AG04449 (cell line): Measurements from ENCODE around the gene CDKL5.

Experiments used
- CTCF ChIA-PET: fragments of 350-600 bp; formaldehyde crosslinking; extraction: SDS; loops from one replicate; lab custom pipeline; 2021; ENCODE audit warnings: antibody characterized with exemption; lab: Yijun Ruan, JAX
- POLR2A ChIA-PET: fragments of 400-600, 350-600 bp; formaldehyde crosslinking; extraction: SDS; loops from one replicate; lab custom pipeline; 2020; ENCODE audit warnings: antibody characterized with exemption, inconsistent platforms; lab: Yijun Ruan, JAX
- DNase-seq: peaks from one replicate; pipeline ENCODE4 v3.0.0-alpha.2; 2010; ENCODE audit warnings: low read depth, low spot score
- H3K4me3 ChIP-seq: 2 replicates; pipeline ENCODE4 v1.5.1; 2011; ENCODE audit warnings: low read depth, mild to moderate bottlenecking, control low read depth, low read length
- TF ChIP-seq, protein P1 (sequence below): IDR thresholded peaks from one replicate; pipeline ENCODE4 v1.5.1; 2011; ENCODE audit warnings: mild to moderate bottlenecking, moderate library complexity, low read length, control low read depth, inconsistent platforms; ENCODE audit not compliant: insufficient read depth; ENCODE audit errors: missing control alignments

CDKL5 gene

GRCh38 chrX:18425199-18426003 lies at the start of gene CDKL5:
Gene CDKL5 (plus strand): TSS chrX:18425608. CDS start chrX:18507097, 81,489 bp downstream.
- ChIA-PET CTCF (no interaction called here), POLR2A (no interaction called here)
- TF ChIP-seq, protein P1, sequence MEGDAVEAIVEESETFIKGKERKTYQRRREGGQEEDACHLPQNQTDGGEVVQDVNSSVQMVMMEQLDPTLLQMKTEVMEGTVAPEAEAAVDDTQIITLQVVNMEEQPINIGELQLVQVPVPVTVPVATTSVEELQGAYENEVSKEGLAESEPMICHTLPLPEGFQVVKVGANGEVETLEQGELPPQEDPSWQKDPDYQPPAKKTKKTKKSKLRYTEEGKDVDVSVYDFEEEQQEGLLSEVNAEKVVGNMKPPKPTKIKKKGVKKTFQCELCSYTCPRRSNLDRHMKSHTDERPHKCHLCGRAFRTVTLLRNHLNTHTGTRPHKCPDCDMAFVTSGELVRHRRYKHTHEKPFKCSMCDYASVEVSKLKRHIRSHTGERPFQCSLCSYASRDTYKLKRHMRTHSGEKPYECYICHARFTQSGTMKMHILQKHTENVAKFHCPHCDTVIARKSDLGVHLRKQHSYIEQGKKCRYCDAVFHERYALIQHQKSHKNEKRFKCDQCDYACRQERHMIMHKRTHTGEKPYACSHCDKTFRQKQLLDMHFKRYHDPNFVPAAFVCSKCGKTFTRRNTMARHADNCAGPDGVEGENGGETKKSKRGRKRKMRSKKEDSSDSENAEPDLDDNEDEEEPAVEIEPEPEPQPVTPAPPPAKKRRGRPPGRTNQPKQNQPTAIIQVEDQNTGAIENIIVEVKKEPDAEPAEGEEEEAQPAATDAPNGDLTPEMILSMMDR = no peak
- DNase-seq = peak; percentile 75
- H3K4me3 ChIP-seq = peak within 1 kb of the TSS; percentile 67

DNA sequence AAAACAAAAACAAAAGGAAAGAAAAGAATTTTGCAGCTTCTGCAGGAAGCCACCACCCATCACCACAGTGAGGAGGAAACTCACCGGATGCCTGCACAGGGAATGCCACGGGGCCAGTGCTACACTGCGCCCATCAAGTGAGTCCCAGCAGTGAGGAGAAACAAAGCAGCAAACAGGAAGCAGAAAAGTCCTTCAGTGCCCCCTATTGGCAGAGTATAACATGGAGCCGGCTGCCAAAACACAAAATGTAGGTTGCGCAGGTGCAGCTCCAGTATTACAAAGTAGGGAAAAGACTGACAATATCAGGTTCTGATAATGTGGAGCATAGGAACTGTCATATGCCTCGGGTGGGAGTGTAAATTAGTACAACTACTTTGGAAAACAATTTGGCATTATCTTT lies 47.6 kb upstream of the CDKL5 start:
- no peak for DNase-seq

DNA sequence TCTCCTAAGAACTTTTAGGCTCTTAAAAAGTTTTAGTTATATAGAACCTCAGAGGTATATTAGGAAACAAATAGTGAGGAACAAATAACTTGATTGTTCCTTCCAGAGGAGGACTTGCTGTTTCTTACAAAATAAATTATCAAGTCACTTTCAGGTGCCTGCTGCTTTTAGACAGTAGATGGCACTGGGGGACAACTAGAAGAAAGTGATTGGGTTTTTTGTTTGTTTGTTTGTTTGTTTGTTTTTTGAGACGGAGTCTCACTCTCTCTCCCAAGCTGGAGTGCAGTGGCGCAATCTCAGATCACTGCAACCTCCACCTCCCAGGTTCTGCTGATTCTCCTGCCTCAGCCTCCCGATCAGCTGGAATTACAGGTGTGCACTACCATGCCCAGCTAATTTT lies 35.4 kb upstream of the CDKL5 start:
- DNase-seq = no peak
- TF ChIP-seq, protein P1 = no peak
- H3K4me3 ChIP-seq = no peak overlapping the region
- ChIA-PET CTCF (interaction anchor here (1.0 to 4.0 kb wide), 3 partner anchors 13 to 946 kb away, joined by 4 to 32 read pairs (median 5); no protein-coding TSS in a partner anchor), POLR2A (no interaction called here)

More for the DNA sequence above, 47.6 kb upstream of the CDKL5 start:
- POLR2A ChIA-PET = no interaction called here
- CTCF ChIA-PET = interaction anchor here (1.4 to 1.9 kb wide), 3 partner anchors 12 to 634 kb away, joined by 3 to 10 read pairs (median 5); no protein-coding TSS in a partner anchor
- H3K4me3 ChIP-seq = no peak overlapping the region
- TF ChIP-seq, protein P1 = peak; percentile 50

DNA sequence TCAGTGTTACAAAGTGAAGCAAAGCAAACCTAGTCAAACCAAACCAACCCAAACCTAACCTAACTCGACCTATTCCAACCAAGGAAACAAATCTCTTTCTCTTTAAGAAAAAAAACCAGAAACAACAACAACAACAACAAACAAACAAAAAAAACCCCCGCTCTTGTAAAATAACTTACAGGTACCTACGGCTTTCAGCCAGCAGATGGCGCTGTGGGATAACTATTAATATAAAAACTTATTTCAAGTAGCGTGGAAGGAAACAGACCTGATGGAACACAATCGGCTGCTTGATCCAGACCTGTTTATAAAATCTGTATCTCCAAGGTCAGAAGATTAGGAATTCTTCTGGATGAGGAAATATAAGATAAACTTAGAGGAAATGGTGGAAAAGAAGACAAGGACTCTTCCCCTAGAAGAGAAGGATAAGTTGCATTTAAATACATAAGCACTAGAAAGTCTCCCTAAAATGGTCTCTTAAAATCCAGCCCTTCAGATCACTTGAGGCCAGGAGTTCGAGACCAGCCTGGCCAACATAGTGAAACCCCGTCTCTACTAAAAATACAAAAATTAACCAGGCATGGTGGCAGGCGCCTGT lies 34.4 kb upstream of the CDKL5 start:
- TF ChIP-seq, protein P1 = peak; percentile 9
- H3K4me3 ChIP-seq = no peak overlapping the region
- DNase-seq = no peak
- CTCF ChIA-PET = interaction anchor here (2.5 to 4.0 kb wide), 2 partner anchors 943 kb away, joined by 11 to 32 read pairs; no protein-coding TSS in a partner anchor
- POLR2A ChIA-PET = no interaction called here

- H3K4me3 ChIP-seq = no peak overlapping the region
- DNase-seq = no peak
- TF ChIP-seq, protein P1 = no peak
- POLR2A ChIA-PET = no interaction called here
- CTCF ChIA-PET = interaction anchor here (1.1 to 2.4 kb wide), 3 partner anchors 11 to 939 kb away, joined by 3 to 15 read pairs (median 4); no protein-coding TSS in a partner anchor
Measured at GRCh38 chrX:18394477-18394876, 30.9 kb upstream of the CDKL5 start.

- no peak overlapping the region for H3K4me3 ChIP-seq
- no peak for DNase-seq
- TF ChIP-seq, protein P1 = no peak
- ChIA-PET CTCF (no interaction called here), POLR2A (no interaction called here)
Measured at GRCh38 chrX:18401848-18402213, 23.6 kb upstream of the CDKL5 start.
